HG02678 (cell line): ENCODE results near the gene ACSS2.

Experiments
- ATAC-seq: cut with Tn5 transposase; IDR thresholded peaks from one replicate; pipeline ENCODE4 v1.9.1; 2021; ENCODE audit warnings: mild to moderate bottlenecking, moderate library complexity; ENCODE audit not compliant: unreplicated experiment

Gene ACSS2

GRCh38 chr20:34876406-34877282, at the start of gene ACSS2:
TSS of gene ACSS2 (plus strand) at chr20:34876612. CDS start at chr20:34876646, 34 bp downstream.
- peak; percentile 65 for ATAC-seq

DNA sequence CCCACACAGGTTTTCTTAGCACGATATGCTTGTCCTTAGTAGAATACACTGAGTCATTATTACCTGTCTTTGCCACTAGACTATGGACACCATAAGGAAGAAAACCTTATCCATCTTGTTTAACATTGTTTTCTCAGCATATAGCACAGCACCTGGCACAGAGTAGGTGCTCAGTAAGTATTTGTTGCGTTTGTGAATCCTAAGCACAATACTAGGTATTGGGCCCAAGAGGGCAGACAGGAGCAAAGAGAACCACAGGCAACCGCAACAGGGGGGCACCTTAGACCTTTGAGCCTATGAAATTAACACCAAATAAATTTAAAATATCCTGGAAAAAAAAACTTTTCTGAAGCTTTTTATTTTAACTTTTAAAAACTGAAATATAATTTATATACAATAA, 47.2 kb upstream of the ACSS2 start:
- no peak for ATAC-seq

GRCh38 chr20:34831936-34832335, 44.5 kb upstream of the ACSS2 start:
- ATAC-seq, result no peak

DNA sequence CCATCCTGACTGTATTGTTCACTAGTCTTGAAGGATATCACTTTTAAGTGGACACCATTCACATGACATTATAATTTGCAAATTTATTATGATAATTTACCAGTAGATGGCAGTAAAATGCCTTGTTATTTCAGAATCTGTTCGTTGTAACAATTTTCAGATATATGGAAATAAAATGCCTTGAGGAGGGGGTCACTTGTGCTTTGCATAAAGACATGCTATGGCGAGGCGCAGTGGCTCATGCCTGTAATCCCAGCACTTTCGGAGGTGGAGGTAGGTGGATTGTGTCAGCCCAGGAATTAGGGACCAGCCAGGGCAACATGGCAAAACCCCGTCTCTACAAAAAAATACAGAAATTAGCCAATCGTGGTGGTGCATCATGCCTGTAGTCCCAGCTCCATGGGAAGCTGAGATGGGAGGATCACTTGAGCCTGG, 41.9 kb upstream of the ACSS2 start:
- ATAC-seq, result no peak

- no peak for ATAC-seq
These were observed 34.3 kb upstream of the ACSS2 start for GRCh38 chr20:34842143-34842542.

- no peak for ATAC-seq
These were observed 33.0 kb upstream of the ACSS2 start for GRCh38 chr20:34843421-34843820.

DNA sequence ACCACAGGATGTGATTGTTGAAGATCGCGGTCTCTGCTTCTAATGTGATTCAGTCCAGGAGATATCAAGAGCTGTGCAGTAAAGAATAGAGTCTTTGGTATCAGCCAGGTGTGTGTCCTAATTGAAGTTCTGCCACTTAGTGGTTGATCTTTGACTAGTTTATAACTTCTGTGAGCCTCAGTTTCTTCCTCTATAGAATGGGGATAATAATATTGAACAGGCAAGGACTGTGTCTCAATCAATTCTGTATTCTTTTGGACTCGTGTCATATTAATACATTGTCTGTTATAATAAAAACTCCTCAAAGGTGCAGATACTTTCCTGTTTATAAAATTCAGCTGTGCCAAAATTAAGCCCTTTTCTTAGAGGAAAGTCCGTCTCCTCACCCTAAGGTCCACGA, 27.8 kb upstream of the ACSS2 start:
- ATAC-seq, result no peak

DNA sequence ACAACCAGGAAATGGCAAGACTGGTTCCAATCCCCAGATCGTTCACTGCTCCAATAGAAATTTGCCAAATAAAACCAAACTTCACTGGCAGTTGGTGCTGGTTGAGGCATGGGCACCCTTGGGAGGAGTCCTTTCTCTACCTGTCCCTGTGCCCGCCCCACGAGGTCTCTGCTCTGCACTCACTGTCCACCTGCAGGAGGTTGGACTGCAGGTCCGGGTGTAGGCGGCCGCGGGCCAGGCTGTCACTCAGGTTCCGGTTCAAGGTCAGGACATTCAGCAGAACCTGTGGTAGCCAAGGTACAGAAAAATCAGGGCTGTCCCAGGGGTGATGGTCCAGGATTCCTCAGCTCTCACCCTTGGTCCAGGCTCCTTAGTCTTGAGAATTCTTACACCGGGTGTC, 26.6 kb upstream of the ACSS2 start:
- ATAC-seq, result no peak

DNA sequence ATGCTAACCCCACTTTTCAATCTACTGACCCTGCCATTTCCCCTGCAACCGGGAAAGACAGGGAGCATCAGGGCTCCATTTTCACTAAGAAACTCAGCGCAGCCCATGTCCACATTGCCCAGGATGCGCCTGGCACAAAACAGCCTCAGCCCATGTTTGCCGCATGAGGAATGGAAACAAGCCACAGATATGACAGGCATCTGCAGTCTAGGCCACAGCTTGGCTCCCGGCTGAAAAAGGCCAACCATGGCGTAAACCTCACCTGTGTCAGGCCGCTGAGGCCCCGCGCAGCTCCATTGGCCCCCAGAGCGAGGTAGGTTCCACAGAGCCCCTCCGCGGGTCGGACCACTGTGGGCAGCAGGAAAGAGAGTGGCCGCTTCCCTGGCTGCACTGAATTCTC, 25.4 kb upstream of the ACSS2 start:
- ATAC-seq, result no peak

GRCh38 chr20:34852298-34852697, 24.1 kb upstream of the ACSS2 start:
- no peak for ATAC-seq

DNA sequence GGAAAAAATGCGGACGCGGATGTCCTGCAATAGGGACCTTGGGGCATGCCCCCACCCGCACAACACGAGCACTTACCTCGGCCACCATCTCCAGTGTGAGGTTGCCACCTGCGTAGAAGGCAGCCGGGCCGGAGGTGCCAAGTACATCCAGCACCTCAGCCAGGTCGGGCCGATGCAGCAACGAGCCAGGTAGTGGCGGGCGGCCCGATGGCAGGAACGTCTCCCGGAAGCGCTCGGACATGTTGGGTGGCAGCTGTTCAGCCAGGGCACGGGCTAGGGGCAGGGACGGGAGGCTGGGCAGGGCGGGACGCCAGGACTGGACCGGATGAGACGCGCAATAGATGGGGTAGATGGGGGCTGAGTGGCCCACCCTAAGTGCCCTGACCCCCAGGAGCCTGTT, 17.0 kb upstream of the ACSS2 start:
- ATAC-seq, result no peak

DNA sequence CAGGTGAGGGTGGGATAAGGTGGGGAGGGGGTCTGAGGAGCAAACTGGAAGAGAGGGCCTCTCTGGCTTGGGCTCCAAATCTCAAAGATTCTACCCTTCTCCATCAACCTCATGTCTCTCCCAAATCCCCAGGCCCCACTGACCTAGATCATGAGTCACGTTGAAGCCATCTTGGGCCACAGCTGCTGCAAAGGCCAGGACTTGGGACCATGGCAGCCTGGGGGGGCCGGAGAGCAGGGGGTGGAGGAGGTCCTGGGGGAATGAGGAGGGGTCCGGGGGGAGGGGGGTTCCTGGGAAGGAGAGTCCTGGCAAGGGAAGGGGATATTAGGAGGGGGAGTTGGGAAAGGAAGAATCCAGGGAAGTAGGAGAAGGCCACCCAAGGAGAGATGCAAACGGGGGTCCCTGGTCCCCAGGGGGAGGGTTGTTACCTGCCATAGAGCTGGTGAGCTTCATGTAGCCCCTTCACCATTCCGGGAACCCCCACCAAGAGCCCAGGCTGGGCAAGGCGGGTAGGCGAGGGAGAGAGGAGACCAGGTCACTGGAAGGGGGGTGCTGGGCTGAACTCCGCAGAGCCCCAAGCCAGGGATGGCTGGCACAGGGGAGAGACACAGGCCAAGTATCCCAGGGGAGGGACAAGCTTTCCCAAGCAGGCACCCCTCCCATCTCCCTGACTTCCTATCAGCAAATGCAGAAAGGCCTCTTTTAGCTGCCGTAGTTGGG, 16.4 kb upstream of the ACSS2 start:
- ATAC-seq, result no peak

DNA sequence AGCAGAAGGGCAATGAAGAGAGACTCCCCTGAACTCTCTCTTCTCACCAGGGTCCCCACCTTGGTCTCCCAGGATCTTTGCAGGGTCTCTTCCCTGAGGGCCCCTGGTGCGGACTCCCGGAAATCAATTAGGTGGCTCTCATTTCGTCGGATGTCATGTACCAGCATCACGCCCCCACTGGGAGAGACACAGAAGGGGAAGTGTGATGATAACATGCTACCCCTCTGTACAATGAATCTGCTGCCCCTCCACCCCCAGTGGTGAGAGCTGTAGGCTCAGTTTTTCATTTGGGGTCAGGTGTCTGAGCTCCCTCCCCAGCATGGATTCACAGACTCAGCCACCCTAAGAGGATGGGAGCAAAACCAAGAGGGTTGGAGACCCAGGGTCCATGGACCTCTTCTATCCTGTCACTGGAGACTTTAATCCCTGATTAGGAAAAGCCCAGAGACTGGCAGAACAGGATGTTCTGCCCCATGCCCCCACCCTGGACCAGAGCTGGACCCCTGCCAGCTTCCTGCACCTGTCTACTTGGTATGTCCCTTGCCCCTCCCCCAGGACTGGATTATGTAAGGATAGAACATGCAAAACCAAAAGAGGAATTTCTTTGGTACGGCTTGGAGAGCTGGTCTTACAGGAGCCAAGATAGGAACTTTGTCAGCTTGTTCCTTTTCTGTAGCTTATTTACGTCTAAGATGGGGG, 14.9 kb upstream of the ACSS2 start:
- no peak for ATAC-seq

- no peak for ATAC-seq
These were observed 13.7 kb upstream of the ACSS2 start for GRCh38 chr20:34862724-34863123.

DNA sequence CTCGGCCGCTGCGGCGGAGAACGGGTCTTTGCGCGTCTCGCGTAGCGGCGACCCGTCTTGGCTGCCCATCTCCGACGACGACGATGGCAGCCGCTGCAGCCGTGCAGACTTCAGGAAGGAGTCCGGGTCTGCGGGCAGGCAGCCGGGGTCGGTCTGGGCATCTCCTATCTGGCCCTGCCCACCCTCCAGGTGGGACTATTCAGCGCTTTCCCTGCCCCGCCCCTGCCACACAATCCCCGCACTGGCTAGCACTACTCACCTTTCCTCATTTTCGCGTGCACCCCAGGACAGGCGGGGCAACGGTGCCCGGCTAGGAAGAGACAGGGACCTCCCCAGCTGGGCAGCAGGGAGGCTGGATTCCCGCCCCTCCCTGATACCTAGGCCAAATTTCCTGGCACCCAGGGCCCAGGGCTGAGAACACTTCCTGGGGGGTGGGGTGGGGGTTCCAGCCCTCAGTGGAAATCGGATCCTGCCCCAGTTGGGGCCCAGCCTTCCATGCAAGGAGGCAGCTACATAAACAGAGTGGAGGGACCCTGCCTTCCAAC, 12.9 kb upstream of the ACSS2 start:
- no peak for ATAC-seq

DNA sequence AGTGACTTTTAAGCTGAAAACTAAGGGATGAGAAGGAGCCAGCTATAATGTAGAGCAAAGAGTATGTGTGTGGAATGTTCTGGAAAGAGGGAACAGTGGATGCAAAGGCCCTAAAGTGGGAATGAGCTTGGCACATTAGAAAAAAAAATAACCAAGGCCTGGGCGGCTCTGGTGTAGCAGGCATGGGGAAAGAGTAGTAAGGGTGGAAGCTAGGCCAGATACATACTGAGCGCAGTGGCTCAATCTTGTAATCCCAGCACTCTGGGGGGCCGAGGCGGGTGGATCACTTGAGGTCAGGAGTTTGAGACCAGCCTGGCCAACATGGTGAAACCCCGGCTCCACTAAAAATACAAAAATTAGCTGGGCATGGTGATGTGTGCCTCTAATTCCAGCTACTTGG, 12.2 kb upstream of the ACSS2 start:
- ATAC-seq, result no peak

GRCh38 chr20:34871320-34871926, 5.0 kb upstream of the ACSS2 start:
- no peak for ATAC-seq

GRCh38 chr20:34871966-34872621, 4.3 kb upstream of the ACSS2 start:
- no peak for ATAC-seq

DNA sequence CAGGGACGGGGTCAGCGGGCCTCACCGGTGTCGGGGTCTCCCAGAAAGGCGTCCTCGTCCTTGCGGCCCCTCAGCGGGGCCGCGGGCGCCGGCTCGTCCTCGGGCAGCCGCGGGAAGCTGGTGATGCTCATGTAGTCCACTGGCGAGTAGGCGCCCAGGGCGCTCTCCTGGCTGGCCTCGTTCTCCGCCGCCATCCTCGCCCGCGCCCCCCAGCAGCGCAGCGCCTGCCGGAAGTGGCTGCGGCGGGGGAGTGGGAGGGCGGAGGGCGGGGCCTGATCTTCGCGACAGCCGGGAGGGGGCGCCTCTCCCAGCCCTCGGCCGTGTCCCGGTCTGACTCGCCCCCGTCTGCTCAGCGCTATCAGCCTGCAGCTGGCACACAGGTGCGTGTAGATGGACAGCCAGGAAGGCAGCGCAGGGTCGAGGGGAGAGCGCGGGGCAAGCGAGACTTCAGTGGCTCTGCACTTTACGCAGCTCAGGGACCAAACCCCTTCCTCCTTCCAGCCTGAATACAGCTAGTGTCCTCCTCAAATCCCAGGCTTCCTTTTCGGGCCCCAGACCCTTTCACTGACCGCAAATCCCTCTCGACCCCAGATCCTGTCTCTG, 3.7 kb upstream of the ACSS2 start, which contains the start of gene GGT7:
Gene GGT7, minus strand, starts transcription at position 235 of the 603 bp plus-strand sequence. Its CDS starts 41 bp downstream, at position 194.
- no peak for ATAC-seq

- no peak for ATAC-seq
These were observed 2.8 kb upstream of the ACSS2 start for GRCh38 chr20:34873583-34874093.
